Stimulated activated CD8-positive, alpha-beta memory T cell treated with anti-CD3 and anti-CD28 coated beads, Interleukin-4, amount 100 ng/mL, for 1 hour (primary cell): ENCODE results near the gene TOLLIP.
"Not testable (repeated sequence)": the region's sequence is repeated elsewhere in the genome, so short reads cannot be mapped to it uniquely, and the experiment has no call there.

Experiments used
- DNase-seq, 2 donors: peaks; one replicate each; pipeline ENCODE4 v3.0.0-alpha.2; 2020; ENCODE audit warnings: low read depth in 2 of 2, low spot score in 1 of 2

TOLLIP gene

DNA sequence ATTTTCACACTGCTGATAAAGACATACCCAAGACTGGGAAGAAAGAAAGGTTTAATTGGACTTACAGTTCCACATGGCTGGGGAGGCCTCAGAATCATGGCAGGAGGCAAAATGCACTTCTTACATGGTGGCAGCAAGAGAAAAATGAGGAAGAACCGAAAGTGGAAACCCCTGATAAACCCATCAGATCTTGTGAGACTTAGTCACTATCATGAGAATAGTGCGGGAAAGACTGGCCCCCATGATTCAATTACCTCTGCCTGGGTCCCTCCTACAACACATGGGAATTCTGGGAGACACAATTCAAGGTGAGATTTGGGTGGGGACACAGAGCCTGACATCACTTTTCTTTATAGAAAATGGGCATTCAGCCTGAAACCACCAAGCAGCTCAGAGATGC, 42.5 kb downstream of the TOLLIP start:
- DNase-seq, result not testable (repeated sequence)

DNA sequence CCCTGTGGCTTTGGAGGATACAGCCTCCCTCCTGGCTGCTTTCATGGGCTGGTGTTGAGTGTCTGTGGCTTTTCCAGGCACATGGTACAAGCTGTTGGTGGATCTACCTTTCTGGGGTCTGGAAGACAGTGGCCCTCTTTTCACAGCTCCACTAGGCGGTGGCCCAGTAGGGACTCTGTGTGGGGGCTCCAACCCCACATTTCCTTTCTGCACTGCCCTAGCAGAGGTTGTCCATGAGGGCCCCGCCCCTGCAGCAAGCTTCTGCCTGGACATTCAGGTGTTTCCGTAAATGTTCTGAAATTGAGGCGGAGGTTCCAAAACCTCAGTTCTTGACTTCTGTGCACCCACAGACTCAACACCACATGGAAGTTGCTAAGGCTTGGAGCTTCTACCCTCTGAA, 44.0 kb downstream of the TOLLIP start:
- DNase-seq, result not testable (repeated sequence)

DNA sequence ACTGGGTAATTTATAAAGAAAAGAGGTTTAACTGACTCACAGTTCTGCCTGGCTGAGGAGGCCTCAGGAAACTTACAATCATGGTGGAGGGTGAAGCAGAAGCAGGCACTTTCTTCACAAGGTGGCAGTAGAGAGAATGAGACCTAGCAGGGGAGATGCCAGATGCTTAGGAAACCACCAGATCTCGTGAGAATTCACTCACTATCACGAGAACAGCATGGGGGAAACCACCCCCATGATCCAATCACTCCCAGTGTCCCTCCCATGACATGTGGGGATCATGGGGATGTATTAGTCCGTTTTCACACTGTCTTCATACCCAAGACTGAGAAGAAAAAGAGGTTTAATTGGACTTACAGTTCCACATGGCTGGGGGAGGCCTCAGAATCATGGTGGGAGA, 45.0 kb downstream of the TOLLIP start:
- not testable (repeated sequence) for DNase-seq

DNA sequence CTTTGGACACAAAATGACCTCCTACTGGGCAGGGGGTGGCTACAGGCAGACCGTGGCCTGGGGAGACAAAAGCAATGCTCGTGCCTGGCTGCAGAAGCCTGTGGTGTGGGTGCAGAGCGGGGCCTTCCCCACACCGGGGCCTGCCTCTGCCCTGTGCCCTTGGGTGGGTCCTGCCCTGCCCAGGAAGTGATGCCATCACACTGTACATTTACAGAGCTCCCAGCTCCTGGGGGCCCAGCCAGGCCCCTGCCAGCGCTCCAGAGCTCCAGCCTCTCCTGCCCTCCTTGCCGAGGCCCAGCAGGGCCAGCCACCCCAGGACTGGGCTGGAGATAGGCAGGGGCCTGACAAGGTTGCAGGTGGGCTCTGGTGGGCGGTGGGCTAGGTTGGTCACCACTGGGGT, 46.4 kb downstream of the TOLLIP start:
- DNase-seq, result no peak

DNA sequence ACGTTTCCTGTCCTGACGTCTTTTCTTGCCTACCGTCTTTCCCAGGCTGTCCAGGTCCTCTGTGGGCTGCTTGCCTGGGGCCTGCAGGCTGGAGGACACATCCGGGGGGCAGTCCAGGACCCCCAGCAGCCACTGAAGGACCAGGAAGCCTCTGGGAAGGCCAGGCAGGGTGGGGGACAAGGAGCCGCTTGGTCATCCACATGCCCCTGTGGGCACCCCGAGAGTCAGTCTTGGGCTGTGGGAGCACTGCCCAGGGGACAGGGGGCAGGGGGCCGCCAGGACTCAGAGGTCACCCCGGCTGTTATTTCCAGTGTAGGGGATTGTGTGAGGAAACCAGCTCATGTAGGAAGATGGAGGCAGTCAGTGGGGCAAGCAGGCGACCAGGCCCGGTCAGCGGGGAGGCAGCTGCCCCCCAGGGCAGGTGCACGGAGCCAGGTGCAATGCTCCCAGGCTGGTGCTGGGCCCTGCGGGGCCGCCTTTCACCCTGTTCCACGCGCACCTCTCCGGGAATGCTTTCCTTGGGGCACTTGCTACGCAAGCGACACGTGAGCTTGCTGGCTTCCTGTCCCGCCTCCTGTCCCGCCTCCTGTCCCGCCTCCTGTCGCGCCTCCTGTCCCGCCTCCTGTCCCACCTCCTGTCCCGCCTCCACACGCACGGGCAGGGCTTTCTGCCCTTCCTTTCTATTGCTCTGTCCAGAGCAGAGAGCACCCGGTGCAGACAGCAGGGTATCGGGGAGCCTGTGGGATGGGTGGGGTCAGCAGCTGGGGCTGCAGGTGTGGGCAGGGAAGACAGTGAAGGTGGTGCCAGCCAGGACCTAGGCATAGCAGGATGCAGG, 47.0 kb downstream of the TOLLIP start:
- DNase-seq, result peak; percentile 70 to 71

DNA sequence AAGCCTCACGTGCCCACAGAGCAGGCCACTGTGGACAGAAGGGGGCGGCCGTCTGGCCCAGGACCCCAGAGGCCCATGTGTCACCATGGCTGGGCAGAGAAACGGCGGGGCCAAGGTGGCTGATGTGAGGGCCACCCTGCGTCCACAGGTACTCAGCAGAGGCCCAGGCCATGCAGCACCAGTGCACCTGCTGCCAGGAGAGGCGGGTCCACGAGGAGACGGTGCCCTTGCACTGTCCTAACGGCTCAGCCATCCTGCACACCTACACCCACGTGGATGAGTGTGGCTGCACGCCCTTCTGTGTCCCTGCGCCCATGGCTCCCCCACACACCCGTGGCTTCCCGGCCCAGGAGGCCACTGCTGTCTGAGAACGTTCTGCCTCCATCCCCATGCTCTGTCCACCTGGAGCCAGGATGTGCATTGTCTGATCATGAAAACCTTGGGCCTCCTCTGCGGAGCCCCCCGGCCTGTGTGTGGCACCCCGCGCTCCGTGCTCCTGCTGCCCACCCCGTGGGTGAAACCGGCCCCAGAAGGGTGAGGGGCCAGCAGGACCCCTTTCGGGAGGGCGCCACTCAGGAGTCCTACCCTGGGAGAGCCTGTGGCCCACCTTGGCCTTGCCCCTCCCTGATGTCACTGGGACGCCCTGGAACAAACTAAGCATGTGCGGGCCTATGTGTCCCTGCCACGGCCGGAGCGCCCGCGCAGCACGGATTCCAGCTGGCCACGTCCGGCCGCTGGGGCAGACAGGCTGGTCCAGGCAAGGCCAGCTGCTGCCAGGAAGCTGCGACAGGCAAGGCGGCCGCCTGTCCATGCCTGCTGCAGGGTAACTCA, 48.0 kb downstream of the TOLLIP start:
- DNase-seq, result no peak

DNA sequence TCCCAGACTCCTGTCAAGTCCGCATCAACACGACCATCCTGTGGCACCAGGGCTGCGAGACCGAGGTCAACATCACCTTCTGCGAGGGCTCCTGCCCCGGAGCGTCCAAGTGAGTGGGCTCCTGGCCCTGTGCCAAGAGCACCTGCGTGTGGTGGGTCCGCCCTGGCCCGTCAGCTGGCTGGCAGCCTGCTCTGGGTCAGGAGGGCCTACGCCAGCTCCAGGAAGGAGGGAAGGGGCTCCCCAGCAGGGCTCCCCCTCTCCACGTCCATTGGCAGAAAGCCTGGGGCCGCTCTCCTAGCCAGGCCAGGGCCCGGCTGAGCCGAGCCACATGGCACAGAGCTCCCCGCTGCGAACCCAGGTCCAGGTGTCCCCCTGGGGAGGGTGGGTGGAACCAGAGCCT, 48.8 kb downstream of the TOLLIP start:
- DNase-seq, result no peak

DNA sequence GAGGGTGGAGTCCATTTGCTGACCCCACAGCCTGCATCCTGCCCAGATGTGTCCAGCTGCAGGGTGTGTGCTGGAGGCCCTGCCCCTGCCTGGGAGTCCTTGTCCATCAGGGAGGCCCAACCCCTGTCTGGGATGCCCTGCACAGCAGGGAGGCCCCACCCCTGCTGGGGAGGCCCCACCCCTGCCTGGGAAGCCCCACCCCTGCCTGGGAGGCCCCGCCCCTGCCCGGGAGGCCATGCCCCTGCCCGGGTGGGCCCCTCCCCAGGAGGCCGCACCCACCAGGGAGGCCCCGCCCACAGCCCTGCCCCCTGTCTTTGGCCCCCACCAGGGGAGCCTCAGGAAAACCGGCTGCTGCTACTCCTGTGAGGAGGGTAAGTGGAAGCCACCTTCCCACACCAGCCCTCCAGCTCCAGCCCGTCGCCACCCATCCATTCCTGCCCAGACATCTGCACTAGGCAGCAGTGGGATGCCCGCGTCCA, 49.4 kb downstream of the TOLLIP start:
- DNase-seq, result no peak

DNA sequence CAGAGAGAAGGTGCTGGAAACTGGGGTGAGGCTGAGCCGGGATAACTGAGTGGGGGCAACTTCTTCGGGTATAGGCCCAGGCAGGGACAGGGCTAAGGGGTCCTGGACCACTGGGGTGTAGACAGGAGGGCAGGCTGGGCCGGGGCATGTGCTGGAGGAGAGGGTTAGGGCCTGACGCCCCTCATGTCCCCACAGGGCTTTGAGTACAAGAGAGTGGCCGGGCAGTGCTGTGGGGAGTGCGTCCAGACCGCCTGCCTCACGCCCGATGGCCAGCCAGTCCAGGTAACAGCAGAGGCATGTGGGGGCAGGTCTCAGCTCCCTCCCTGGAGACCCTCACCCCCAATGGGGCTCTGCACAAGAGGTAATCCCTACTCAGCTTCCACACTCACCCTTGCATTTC, 49.9 kb downstream of the TOLLIP start:
- DNase-seq, result no peak

DNA sequence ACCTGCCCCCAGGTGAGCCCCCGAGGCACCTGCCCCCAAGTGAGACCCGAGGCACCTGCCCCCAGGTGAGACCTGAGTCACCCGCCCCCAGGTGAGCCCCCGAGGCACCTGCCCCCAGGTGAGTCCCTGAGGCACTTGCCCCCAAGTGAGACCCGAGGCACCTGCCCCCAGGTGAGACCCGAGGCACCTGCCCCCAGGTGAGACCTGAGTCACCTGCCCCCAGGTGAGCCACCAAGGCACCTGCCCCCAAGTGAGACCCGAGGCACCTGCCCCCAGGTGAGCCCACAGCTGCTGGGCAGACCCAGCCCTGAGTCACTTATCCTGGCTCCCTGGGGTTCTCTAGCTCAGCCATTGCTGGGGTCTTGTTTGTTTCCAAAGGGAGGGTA, 50.4 kb downstream of the TOLLIP start:
- no peak for DNase-seq

DNA sequence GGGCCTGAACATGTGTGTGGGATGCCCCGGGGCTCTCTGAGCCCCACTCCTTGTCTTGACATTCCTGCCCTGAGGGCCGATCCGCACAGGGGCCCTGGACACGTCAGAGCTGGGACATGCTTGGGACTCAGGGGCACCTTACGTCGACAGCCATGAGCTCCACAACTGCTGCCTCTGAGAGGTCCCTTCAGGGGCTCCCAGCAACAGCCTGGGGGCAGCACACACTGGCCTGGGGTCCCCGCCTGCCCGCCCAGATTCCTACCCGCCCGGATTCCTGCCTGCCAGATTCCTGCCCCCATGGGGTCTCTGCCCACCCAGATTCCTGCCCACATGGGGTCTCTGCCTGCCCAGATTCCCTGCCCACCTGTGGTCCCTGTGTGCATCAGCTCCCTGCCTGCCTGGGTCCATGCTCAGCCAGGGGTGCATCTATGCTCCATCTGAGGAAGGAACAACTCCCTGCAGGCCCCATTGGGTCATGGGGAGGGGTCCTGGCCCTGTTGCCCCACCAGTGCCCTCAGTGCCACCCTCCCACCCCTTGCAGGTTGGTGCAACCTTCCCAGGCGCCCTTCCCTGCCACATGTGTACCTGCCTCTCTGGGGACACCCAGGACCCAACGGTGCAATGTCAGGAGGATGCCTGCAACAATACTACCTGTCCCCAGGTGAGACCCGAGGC, 50.9 kb downstream of the TOLLIP start:
- DNase-seq, result no peak

DNA sequence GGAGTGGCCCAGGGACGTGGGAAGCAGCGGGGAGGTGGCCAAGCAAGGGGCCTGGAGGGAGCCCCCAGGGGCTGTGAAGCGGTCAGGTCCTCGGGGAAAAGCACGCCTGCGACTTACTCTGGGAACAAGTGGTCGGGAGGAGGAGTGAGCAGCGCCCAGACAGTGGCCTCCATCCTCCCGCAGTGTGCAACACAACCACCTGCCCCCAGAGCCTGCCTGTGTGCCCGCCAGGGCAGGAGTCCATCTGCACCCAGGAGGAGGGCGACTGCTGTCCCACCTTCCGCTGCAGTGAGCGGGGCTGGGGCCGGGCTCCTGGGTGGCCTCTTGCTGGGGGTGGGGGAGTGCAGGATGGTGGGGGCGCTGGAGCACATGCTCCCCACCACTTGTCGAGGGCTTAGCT, 51.5 kb downstream of the TOLLIP start:
- DNase-seq, result no peak

DNA sequence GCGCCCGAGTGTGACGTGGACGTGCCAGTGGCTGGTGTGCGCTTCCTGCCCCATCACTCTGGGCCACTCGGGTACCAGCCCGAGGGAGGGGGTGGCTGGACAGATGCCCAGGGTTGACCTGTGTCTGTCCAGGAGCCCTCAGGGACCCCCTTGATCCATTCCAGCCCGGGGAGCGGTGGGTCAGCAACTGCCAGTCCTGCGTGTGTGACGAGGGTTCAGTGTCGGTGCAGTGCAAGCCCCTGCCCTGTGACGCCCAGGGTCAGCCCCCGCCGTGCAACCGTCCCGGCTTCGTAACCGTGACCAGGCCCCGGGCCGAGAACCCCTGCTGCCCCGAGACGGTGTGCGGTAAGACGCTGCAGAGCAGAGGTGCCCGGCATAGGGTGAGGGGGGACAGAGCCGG, 52.1 kb downstream of the TOLLIP start:
- DNase-seq, result no peak

DNA sequence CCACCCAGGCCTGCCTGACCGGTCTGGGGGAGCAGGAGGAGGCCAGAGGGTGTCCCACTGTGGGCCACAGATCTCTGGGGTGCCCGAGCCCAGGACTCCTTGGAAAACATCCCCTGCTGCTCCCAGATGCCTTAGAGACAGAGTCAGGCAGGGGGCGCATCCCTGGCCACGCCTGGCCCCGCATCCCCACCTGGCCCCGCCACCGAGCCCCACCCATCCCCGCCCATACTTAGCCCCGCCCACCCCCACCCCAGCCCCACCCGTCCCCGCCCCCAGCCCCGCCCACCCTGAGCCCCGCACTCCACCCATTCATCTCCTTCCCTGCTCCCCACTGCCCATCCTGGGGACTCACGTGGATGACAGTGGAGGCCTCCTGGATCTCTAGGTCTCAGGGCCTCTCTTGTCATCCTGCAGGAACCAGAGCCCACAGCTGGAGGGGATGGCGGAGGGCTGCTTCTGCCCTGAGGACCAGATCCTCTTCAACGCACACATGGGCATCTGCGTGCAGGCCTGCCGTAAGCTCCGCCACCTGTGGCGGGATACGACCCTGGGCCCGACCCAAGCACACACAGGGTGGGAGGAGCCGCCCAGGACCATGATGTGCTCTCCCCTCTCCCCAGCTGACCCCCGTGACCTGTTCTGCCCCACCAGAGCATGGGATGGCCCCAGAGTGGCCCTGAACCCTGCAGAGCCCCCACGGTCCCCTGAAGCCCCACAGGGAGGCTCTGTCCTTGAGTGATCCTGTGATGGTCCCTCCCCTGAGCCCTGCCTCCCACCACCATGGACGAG, 53.0 kb downstream of the TOLLIP start:
- DNase-seq, result no peak

DNA sequence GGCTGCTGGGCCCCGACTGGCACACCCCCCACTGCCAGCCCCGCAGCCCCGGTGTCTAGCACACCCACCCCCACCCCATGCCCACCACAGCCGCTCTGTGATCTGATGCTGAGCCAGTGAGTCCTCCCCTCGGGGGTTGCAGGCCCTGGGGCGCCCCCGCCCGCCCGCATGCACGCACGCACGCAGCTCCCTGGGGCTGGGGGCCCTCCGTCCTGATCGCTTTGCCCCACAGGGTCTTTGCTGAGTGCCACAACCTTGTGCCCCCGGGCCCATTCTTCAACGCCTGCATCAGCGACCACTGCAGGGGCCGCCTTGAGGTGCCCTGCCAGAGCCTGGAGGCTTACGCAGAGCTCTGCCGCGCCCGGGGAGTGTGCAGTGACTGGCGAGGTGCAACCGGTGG, 54.3 kb downstream of the TOLLIP start:
- DNase-seq, result no peak

DNA sequence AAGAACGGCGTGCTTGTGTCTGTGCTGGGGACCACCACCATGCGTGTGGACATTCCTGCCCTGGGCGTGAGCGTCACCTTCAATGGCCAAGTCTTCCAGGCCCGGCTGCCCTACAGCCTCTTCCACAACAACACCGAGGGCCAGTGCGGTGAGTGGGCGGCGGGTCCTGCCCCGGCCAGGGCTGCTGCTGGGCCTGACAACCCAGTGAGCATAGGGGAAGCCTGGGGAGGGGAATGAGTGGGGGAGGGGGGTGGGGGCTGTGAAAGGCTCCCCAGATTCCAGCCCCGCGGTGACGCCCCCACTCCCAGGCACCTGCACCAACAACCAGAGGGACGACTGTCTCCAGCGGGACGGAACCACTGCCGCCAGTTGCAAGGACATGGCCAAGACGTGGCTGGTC, 54.7 kb downstream of the TOLLIP start:
- no peak for DNase-seq

DNA sequence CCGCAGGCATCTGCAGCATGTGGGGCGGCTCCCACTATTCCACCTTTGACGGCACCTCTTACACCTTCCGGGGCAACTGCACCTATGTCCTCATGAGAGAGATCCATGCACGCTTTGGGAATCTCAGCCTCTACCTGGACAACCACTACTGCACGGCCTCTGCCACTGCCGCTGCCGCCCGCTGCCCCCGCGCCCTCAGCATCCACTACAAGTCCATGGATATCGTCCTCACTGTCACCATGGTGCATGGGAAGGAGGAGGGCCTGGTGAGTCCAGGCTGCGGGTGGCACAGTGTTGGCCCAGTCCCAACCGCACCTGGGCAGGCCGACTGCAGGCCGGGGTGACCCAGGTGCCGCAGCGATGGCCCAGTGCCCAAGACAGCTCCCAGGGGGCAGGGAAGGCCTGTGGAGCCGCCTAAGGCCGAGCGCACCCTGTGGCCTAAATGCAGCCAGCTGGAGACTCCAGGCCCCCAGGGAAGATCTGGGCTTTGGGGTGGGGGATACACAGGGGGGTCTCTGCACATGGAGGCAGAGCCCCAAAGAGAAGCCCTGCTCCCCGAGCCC, 55.3 kb downstream of the TOLLIP start:
- no peak for DNase-seq

DNA sequence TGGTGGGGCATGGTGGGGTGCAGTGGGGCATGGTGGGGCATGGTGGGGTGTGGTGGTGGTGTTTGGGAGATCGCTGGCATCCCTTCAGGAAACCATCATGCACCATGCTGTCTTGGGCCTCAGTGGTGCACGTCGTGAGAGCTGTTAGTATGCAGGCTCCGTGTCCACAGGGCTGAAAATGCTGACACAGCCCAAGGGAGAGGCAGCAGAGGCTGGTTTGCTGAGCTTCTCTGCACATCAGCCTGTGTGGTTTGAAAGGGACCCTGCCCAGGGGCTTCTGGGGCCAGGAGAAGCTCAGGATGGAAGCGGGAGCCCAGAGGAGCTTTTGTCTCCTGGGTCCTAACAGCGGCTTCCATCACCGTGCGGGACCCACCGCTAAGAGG, 56.3 kb downstream of the TOLLIP start:
- DNase-seq, result no peak

DNA sequence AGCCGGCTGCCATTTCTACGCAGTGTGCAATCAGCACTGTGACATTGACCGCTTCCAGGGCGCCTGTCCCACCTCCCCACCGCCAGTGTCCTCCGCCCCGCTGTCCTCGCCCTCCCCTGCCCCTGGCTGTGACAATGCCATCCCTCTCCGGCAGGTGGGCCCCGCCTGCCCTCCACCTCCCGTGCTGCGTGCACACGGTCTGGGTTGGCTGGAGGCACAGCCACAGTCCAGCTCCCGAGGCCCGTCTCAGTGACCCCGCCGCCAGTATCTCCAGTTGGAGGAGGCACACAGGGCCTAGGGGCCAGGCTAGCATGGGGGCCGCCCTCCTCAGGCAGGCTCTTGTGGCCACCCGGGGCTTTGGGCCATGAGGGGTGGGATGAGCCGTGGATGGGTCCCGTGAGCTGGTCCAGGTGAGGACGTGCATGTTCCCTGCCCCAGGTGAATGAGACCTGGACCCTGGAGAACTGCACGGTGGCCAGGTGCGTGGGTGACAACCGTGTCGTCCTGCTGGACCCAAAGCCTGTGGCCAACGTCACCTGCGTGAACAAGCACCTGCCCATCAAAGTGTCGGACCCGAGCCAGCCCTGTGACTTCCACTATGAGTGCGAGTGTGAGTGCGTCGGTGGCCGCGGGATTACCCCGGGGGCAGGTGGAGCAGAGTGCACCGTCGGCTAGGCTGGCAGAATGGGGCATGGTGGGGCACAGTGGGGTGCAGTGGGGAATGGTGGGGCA, 56.9 kb downstream of the TOLLIP start:
- DNase-seq, result no peak

DNA sequence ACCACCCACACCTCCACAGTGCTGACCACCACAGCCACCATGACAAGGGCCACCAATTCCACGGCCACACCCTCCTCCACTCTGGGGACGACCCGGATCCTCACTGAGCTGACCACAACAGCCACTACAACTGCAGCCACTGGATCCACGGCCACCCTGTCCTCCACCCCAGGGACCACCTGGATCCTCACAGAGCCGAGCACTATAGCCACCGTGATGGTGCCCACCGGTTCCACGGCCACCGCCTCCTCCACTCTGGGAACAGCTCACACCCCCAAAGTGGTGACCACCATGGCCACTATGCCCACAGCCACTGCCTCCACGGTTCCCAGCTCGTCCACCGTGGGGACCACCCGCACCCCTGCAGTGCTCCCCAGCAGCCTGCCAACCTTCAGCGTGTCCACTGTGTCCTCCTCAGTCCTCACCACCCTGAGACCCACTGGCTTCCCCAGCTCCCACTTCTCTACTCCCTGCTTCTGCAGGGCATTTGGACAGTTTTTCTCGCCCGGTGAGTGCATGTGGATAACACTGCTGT, 58.1 kb downstream of the TOLLIP start:
- no peak for DNase-seq
